Stimulated activated CD8-positive, alpha-beta memory T cell treated with anti-CD3 and anti-CD28 coated beads, Interleukin-7, amount 100 ng/mL, for 4 hours (primary cell): ENCODE data around the gene PRKD2.

ENCODE experiments used
- DNase-seq, 2 donors: peaks; one replicate each; pipeline ENCODE4 v3.0.0-alpha.2; 2020; ENCODE audit warnings: low read depth in 2 of 2

Gene PRKD2

GRCh38 chr19:46704379-46705076 is 12.4 kb downstream of the PRKD2 start:
- peak; percentile 68 to 75 for DNase-seq

- no peak for DNase-seq
Observed at GRCh38 chr19:46700704-46701103, 16.2 kb downstream of the PRKD2 start.

DNA sequence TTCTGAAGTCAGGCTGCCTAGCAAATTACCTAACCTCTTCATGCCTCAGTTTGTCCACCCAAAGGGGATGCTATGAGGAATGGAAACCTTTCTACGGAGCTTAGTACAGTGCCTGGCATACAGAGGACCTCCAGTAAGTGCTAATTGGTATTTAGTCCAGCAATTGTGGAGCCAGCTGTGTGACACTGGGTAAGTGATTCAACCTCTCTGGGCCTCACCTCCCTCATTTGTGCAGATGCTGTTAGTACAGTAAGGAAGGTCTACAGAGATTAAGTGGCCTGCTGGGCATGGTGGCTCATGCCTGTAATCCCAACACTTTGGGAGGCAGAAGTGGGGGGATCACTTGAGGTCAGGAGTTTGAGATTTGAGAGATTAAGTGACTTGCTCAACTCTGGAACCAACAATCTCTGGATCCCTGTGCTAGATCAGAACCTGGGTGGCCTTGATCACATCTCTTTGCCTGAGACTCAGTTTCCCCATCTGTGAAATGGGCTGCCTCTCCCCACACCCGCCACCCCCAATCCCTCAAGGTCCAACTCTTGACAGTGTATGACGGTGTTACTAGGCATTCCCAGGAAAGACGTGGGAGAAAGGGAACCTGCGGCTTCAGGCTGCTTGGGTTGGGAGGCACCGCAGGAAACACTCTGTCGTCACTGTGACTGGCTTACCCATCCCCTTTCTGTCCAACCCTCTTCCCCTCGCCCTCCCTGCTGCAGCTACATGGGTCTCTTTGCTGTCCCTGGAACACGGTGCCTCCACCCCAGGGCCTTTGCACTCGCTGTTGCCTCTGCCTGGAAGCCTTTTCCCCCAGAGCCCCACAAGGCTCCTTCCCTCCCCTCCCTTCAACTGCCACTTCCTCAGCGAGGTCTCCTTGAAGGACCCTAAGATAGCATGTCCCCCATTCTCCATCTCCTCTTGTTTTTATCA is 18.3 kb downstream of the PRKD2 start:
- no peak for DNase-seq

- no peak for DNase-seq
Observed at GRCh38 chr19:46697204-46697960, 19.5 kb downstream of the PRKD2 start.

DNA sequence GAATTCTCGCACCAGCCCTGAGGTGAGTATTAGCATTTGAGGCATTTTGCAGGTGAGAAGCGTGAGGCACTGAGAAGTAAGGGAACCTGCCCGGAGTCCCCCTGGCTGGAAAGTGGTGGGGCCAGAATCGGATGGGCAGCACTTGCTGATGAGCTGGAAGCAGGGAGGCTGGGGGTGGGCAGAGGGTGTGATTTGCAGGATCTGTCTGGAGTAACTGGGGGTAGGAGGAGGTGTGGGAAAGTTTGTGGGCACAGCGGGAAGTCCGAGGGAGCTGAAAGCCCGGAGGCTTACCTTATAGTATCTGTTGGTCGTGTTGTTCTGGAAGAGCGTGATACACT is 20.1 kb downstream of the PRKD2 start:
- DNase-seq = no peak

DNA sequence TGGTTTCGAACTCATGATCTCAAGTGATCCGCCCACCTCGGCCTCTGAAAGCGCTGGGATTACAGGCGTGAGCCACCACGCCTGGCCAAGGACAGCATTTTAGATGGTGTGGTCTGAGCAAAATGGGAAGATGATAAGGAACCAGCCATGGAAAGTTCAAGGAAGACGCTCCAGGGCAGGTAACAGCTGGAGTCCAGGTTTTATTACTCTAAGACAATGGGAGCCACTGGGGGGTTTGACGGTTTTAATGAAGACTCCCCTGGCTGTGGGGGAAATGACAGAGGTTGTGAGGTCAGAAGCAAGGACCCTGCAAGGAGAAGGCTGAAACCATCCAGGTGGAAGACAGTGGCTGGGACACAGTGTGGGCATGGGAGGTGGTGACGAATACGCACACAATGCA is 20.9 kb downstream of the PRKD2 start:
- DNase-seq = no peak

- DNase-seq = no peak
Observed at GRCh38 chr19:46693760-46694159, 23.2 kb downstream of the PRKD2 start.

GRCh38 chr19:46692918-46693722 is 23.8 kb downstream of the PRKD2 start:
- DNase-seq = no peak

- no peak for DNase-seq
Observed at GRCh38 chr19:46691948-46692347, 25.0 kb downstream of the PRKD2 start.

DNA sequence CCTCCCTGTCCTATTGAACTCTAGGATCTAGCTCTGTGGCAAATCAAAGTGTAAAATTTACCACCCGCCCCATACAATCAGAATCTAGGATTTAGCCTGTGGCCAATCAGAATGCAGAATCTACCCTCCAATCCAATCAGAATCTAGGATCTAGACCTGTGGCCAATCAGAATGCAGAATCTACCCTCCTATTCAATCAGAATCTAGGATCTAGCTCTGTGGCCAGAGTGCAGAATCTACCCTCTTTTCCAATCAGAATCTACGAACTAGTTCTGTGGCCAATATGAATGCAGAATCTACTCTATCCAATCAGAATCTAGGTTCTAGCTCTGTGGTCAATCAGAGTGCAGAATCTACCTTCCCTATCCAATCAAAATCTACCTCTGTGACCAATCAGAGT is 25.8 kb downstream of the PRKD2 start:
- no peak for DNase-seq

- DNase-seq = no peak
Observed at GRCh38 chr19:46689358-46689757, 27.6 kb downstream of the PRKD2 start.

DNA sequence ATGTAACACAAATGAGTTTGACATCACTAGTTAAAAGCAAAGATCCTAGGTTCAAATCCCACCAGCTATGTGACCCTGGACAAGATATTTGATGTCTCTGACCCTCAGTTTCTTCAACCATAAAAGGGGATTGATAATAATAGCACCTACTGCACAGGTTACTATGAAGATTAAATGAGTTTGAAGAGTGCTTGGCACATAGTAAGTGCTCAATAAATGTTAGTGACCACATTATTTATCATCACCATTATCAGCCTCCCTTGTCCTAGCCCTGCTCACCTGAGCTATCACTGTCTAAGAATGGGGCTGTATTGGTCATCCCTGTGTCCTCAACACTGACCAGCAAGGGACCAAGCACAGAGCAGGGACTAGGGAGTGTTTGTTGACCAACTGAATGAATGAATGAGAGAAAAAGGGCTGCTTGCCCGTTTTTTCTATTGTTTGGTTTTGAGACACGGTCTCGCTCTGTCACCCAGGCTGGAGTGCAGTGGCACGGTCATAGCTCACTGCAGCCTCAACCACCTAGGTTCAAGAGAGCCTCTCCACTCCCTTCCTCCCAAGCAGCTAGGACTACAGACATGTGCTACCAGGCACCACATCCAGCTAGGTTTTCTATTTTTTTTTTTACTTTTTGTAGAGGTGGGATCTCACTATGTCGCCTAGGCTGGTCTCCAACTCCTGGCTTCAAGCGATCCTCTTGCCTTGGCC is 29.3 kb downstream of the PRKD2 start:
- no peak for DNase-seq

- DNase-seq = no peak
Observed at GRCh38 chr19:46685189-46685588, 31.7 kb downstream of the PRKD2 start.

- DNase-seq = peak; percentile 17 to 25
Observed at GRCh38 chr19:46678110-46678732, 38.7 kb downstream of the PRKD2 start.

- no peak for DNase-seq
Observed at GRCh38 chr19:46674416-46675178, 42.3 kb downstream of the PRKD2 start.

DNA sequence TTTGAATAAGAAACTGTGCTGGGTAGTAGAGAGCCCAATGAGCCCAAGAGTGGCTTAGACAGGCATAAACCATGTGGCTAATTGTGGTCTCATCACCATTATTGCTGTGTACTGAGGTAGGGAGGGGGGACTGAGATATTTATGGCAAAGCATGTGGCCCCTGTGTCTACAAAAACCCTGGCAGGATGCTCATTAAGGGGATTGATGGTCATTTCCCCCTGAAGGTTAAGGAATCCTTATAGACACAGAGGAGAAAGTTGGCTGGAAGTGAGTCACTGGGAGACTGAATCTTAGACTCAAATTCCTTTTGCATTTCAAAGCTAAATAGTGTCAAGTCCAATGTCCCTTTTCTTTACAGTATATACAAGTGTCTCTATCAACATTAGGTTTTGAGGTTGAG is 46.1 kb downstream of the PRKD2 start:
- no peak for DNase-seq

GRCh38 chr19:46668662-46669061 is 48.3 kb downstream of the PRKD2 start:
- no peak for DNase-seq

DNA sequence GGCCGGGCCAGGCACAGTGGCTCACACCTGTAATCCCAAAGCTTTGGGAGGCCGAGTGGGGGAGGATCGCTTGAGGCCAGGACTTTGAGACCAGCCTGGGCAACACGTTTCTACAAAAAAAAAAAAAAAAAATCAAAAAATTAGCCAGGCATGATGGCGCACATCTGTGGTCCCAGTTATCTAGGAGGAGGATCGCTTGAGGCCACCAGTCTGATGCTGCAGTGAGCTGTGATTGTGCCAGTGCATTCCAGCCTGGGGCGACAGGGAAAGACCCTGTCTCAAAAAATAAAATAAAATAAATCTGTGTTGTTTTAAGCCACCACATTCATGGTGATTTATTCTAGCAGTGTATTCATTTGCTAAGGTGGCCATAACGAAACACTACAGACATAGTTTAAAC is 51.8 kb downstream of the PRKD2 start:
- no peak for DNase-seq

- peak; percentile 61 to 63 for DNase-seq
Observed at GRCh38 chr19:46661735-46662592, 55.0 kb downstream of the PRKD2 start.
